ENCODE measurements around the gene FBN3.

DNA sequence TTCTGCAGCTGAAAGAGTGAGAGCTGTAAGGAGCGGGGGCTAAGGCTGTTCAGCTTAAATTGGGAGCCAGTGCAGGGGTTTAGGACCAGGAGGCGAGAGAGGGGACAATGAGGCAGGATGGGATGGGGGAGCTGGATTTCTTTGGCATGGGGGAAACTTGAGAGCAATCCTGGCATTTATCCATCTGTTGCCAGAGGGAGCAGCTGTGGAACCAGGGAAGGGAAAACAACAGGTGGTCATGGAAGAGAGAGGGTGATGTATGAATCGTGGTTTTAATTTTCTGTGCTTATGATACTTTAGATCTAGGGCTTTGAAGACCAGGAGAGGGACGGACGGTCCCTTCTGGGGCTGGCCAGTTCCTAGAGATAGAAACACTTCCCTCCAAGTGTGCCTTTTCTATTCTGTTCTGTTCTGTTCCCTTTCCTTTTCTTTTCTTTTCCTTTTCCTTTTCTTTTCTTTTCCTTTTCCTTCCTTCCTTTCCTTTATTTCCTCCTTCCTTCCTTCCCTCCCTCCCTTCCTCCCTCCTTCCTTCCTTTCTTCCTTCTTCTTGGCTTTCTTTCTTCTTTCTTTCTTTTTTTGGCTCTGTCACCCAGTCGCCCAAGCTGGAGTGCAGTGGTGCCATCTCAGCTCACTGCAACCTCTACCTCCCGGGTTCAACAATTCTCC lies 112.8 kb downstream of the FBN3 start:
- TF ChIP-seq, protein P1, sequence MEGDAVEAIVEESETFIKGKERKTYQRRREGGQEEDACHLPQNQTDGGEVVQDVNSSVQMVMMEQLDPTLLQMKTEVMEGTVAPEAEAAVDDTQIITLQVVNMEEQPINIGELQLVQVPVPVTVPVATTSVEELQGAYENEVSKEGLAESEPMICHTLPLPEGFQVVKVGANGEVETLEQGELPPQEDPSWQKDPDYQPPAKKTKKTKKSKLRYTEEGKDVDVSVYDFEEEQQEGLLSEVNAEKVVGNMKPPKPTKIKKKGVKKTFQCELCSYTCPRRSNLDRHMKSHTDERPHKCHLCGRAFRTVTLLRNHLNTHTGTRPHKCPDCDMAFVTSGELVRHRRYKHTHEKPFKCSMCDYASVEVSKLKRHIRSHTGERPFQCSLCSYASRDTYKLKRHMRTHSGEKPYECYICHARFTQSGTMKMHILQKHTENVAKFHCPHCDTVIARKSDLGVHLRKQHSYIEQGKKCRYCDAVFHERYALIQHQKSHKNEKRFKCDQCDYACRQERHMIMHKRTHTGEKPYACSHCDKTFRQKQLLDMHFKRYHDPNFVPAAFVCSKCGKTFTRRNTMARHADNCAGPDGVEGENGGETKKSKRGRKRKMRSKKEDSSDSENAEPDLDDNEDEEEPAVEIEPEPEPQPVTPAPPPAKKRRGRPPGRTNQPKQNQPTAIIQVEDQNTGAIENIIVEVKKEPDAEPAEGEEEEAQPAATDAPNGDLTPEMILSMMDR (IDR thresholded peaks at IDR 0.05): no peak
- TF ChIP-seq POLR2A (IDR thresholded peaks at IDR 0.05): no peak

All from testis (tissue), 2 donors.